HG03097 (cell line): Measurements from ENCODE around the gene C3orf38.
A peak's percentile ranks its signal among the peaks of the same experiment; 100 is the strongest.
"Not testable (repeated sequence)": the region's sequence is repeated elsewhere in the genome, so short reads cannot be mapped to it uniquely, and the experiment has no call there.

Source experiments
- ATAC-seq: cut with Tn5 transposase; IDR thresholded peaks from one replicate; pipeline ENCODE4 v1.9.1; 2021; ENCODE audit not compliant: unreplicated experiment, low FRiP score

C3orf38 gene

GRCh38 chr3:88149509-88150362, at the start of gene C3orf38:
TSS of gene C3orf38 (plus strand) at chr3:88149959. CDS start at chr3:88150053, 94 bp downstream.
- peak; percentile 84 for ATAC-seq

GRCh38 chr3:88101142-88101541, 48.6 kb upstream of the C3orf38 start:
- no peak for ATAC-seq

GRCh38 chr3:88105325-88105724, 44.4 kb upstream of the C3orf38 start:
- no peak for ATAC-seq

- no peak for ATAC-seq
These were observed 37.5 kb upstream of the C3orf38 start for GRCh38 chr3:88112289-88112688.

- peak; percentile 93 for ATAC-seq
These were observed 36.2 kb upstream of the C3orf38 start for GRCh38 chr3:88113311-88114162.

GRCh38 chr3:88114878-88115549, 34.7 kb upstream of the C3orf38 start:
- no peak for ATAC-seq

GRCh38 chr3:88117683-88118082, 32.1 kb upstream of the C3orf38 start:
- ATAC-seq: no peak

GRCh38 chr3:88118603-88119002, 31.2 kb upstream of the C3orf38 start:
- ATAC-seq: not testable (repeated sequence)

- ATAC-seq: no peak
These were observed 26.2 kb upstream of the C3orf38 start for GRCh38 chr3:88123526-88123925.

- no peak for ATAC-seq
These were observed 18.1 kb upstream of the C3orf38 start for GRCh38 chr3:88131695-88132094.

GRCh38 chr3:88132894-88133293, 16.9 kb upstream of the C3orf38 start:
- no peak for ATAC-seq

- no peak for ATAC-seq
These were observed 16.0 kb upstream of the C3orf38 start for GRCh38 chr3:88133711-88134263.

- no peak for ATAC-seq
These were observed 11.9 kb upstream of the C3orf38 start for GRCh38 chr3:88137836-88138235.

GRCh38 chr3:88141458-88142083, 8.2 kb upstream of the C3orf38 start:
- no peak for ATAC-seq

GRCh38 chr3:88142094-88142624, 7.6 kb upstream of the C3orf38 start:
- ATAC-seq: no peak

GRCh38 chr3:88147261-88147660, 2.5 kb upstream of the C3orf38 start:
- ATAC-seq: no peak

GRCh38 chr3:88148651-88149050, 1.1 kb upstream of the C3orf38 start:
- no peak for ATAC-seq

- peak; percentile 11 for ATAC-seq
These were observed 654 bp upstream of the C3orf38 start for GRCh38 chr3:88149101-88149508.

- ATAC-seq: peak; percentile 19
These were observed 612 bp downstream of the C3orf38 start for GRCh38 chr3:88150371-88150770.

- no peak for ATAC-seq
These were observed 1.0 kb downstream of the C3orf38 start for GRCh38 chr3:88150806-88151205.
